ENCODE data around the gene MAGOH.

Gene MAGOH

DNA sequence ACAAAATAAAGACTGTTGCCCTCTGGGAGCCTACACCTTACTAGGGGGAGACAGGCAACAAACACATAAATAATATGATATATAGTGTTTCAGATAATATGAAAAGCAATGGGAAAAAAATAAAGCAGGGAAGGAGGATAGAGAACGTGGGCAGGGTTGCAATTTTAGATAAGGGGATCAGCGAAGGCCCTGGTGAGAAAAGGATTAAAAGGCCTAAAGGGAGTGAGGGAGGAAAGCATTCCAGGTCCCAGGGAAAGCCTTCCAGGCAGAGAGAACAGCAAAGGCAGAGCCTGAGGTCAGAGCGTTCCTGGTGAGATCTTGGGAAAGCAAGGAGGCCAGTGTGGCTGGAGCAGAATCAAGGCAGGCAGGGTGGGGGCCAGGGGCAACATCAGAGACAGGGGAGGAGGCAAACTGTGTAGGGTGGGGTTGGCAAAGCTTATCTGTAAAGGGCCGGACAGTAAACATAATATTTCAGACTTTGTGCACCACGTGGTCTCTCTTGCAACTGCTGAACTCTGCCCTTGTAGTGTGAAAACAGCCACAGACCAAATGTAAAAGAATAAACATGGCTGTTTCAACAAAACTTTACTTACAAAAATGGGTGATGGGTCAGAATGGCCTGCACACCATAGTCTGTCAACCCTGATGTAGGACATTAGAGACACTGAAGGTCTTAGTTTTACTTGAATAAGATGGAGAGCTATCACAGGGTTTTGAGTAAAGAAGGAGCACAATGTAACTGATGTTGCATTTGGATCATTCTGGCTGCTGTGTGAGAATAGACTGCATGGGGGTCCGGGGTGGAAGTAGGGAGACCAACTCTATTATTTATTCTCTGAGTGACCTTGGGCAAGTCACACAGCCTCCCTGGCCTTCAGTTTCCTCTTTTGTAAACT lies 55.0 kb downstream of the MAGOH start:
- DNase-seq: no peak

DNA sequence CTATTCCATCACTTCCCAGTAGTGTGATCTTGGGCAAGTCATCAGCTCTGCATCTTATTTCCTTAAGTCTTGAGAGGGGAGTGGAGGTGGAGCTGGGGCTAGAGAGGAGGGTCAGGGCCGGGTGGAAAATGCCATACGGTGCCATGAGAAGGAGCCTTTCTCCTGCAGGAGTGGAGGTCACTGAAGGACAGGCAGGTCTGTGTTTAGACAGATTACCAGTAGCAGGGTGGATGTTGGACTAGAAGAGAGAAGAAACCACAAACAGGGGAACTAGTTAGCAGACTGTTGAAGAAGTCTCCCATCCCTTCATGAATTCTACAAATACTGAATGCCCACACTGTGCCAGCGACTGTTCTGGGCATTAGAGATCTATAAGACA lies 55.6 kb downstream of the MAGOH start:
- DNase-seq: no peak

DNA sequence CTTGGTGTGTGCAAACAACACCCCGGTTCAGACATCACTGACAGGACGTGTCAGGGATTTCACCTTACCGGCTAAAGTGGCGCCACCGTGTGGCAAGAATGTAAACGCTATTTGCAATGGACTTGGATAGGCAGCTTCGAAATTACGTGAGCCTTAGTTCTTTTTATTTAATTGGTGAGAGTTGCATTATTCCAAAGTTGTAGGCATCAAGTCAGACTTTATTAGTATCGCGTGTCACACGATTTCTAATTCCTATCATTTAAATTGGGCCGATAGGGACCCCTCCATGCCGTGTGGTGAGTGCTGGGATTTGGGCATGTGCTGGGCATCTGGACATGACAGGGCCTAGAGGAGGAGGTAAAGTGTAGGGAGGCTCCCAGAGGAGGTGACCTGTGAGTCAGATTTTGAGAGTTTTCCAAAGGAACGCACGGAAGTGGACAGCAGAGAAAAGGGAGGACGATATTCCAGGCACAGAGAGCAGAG lies 56.2 kb downstream of the MAGOH start:
- peak; percentile 93 for DNase-seq

GRCh38 chr1:53180951-53181350 lies 57.4 kb downstream of the MAGOH start:
- DNase-seq: no peak

- no peak for DNase-seq
These were observed 58.1 kb downstream of the MAGOH start for GRCh38 chr1:53180226-53180625.
